ENCODE results near the gene RAI1.

The RAI1 gene

DNA sequence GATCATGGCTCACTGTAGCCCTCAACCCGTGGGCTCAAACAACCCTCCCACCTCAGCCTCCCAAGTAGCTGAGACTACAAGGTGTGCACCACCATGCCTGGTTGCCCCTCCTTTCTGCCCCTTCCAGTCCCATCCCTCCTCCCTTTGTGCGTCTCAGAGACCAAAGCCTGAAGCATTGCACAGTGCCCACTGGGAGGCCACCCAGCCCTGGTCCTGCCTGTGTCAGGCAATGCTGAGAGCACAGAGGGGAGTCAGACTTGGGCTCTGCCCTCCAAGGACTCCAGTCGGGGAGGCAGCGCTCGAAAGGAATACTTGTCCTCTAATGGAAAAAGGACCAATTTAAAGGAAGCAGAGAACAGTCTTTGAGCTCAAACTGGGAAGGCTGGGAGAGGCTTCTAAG is 20.4 kb downstream of the RAI1 start:
- Histone ChIP-seq H3K27ac (ENCODE audit: low read depth, low read length, severe bottlenecking) (no peak overlapping the region), H3K9me3 (ENCODE audit: control insufficient read depth, low read length) (no peaks in the 10 kb centered on the region), H3K4me3 (ENCODE audit: extremely low read depth, insufficient read depth, low read length, poor library complexity, severe bottlenecking) (no peak overlapping the region), H3K4me1 (ENCODE audit: control insufficient read depth, insufficient read depth, low read length, poor library complexity, severe bottlenecking) (peaks cover 37% of the 10 kb centered on the region), H3K36me3 (ENCODE audit: control insufficient read depth, insufficient read depth, low read length) (peaks cover 21% of the 10 kb centered on the region)
- WGBS, 2 experiments (ENCODE audit: insufficient coverage in 2 of 2): 48 to 56% methylated on average over 5 of the region's 5 CpGs

DNA sequence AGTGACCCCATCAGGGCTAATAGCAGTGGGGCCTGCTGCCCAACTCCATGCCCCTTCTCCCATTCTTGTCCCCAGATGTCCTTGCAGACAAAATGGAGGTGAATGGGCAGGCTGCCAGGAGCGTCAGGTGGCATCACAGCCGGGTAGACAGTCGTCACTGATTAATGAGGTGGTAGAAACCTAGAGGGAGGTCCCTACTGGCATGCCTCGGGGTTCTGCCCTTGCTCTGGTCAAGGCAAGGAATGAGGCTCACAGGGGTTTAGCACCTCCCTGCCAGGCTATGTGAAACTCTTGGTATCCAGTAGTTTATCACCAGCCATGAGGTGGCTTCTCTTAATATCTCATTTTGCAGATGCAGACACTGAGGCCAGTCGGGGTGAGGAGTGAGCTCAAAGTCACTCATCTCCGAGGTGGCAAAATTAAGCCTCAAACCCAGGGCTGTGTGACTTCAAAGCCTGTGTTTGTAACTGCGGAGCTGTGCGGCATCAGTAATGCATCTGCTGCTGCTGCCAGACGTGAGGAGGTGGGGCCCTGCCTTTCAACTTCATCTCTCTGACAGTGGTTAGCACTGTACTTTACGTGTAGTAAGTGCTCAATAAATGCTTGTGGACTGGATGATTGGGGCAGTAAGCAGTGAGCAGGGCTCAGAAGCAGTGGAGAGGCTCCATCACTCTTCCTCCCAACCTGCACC is 21.3 kb downstream of the RAI1 start:
- Histone ChIP-seq H3K4me1 (ENCODE audit: control insufficient read depth, insufficient read depth, low read length, poor library complexity, severe bottlenecking) (peaks cover 33% of the 10 kb centered on the region), H3K4me3 (ENCODE audit: extremely low read depth, insufficient read depth, low read length, poor library complexity, severe bottlenecking) (no peak overlapping the region), H3K9me3 (ENCODE audit: control insufficient read depth, low read length) (no peaks in the 10 kb centered on the region), H3K27ac (ENCODE audit: low read depth, low read length, severe bottlenecking) (no peak overlapping the region), H3K36me3 (ENCODE audit: control insufficient read depth, insufficient read depth, low read length) (peaks cover 21% of the 10 kb centered on the region)
- 70 to 77% methylated on average over 8 to 9 of the region's 10 CpGs for WGBS, 2 experiments (ENCODE audit: insufficient coverage in 2 of 2)

DNA sequence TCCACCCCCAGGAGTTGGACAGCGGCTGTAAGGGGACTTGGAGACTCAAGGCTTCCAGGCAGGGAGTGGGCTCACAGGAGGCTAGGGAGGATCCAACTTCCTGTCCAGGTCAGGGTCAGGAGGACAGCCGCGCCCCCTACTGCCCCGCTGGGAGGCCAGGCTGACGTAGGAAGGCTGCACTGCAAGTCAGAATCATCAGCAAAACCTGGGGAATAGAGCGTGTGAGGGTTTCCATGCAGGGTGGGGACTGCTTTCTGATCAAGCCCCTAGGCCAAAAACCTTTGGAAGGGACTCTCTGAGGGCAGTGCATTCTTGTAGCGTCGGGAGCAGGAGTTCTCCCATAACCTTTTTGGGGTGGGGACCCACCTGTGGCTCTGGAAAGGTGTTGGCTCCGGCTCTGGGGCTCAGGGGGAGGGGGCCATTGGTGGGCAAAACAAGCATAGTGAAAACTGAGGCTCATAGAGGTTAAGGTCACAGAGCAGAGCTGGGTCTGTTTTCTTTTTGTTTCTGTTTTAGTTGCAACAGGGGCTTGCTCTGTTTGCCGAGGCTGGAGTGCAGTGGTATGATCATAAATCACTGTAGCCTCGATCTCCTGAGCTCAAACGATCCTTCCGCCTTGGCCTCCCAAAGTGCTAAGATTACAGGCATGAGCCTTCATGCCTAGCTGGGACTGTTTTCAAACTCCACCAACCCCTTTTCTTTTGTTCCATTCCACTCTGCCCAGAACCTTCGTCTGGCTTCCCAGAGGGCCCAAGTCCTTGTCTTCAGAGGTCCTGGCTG is 22.1 kb downstream of the RAI1 start:
- 46 to 59% methylated on average over 11 to 13 of the region's 14 CpGs for WGBS, 2 experiments (ENCODE audit: insufficient coverage in 2 of 2)
- H3K27ac ChIP-seq (ENCODE audit: low read depth, low read length, severe bottlenecking): no peak overlapping the region
- H3K4me3 ChIP-seq (ENCODE audit: extremely low read depth, insufficient read depth, low read length, poor library complexity, severe bottlenecking): no peak overlapping the region
- peaks cover 24% of the 10 kb centered on the region for H3K36me3 ChIP-seq (ENCODE audit: control insufficient read depth, insufficient read depth, low read length)
- H3K4me1 ChIP-seq (ENCODE audit: control insufficient read depth, insufficient read depth, low read length, poor library complexity, severe bottlenecking): peaks cover 30% of the 10 kb centered on the region
- H3K9me3 ChIP-seq (ENCODE audit: control insufficient read depth, low read length): no peaks in the 10 kb centered on the region

DNA sequence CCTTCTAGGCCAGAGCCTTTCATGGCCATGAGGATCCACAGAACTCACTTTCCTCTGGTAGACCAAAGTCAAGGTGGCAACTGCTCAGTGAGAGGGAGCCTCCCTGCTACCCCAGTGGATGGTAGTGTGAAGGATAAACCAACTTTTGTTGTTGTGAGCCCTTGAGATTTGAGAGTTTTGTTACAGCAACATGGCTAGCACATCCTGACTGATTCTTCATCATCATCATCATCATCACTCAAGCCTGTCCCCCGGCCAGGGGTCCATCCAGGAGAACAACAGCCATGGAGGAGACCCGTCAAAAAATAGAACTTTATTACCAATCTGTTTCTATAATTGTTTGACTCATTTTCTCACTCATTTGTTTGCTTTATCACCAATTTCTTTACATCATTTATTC is 23.7 kb downstream of the RAI1 start:
- peaks cover 19% of the 10 kb centered on the region for H3K36me3 ChIP-seq (ENCODE audit: control insufficient read depth, insufficient read depth, low read length)
- peaks cover 27% of the 10 kb centered on the region for H3K4me1 ChIP-seq (ENCODE audit: control insufficient read depth, insufficient read depth, low read length, poor library complexity, severe bottlenecking)
- no peak overlapping the region for H3K4me3 ChIP-seq (ENCODE audit: extremely low read depth, insufficient read depth, low read length, poor library complexity, severe bottlenecking)
- no peaks in the 10 kb centered on the region for H3K9me3 ChIP-seq (ENCODE audit: control insufficient read depth, low read length)
- no peak overlapping the region for H3K27ac ChIP-seq (ENCODE audit: low read depth, low read length, severe bottlenecking)
- WGBS, 2 experiments (ENCODE audit: insufficient coverage in 2 of 2): 86 to 100% methylated on average over 2 of the region's 2 CpGs

- no peak overlapping the region for H3K4me3 ChIP-seq (ENCODE audit: extremely low read depth, insufficient read depth, low read length, poor library complexity, severe bottlenecking)
- 78 to 85% methylated on average over 11 of the region's 12 CpGs for WGBS, 2 experiments (ENCODE audit: insufficient coverage in 2 of 2)
- H3K9me3 ChIP-seq (ENCODE audit: control insufficient read depth, low read length): no peaks in the 10 kb centered on the region
- peaks cover 28% of the 10 kb centered on the region for H3K4me1 ChIP-seq (ENCODE audit: control insufficient read depth, insufficient read depth, low read length, poor library complexity, severe bottlenecking)
- no peak overlapping the region for H3K27ac ChIP-seq (ENCODE audit: low read depth, low read length, severe bottlenecking)
- peaks cover 18% of the 10 kb centered on the region for H3K36me3 ChIP-seq (ENCODE audit: control insufficient read depth, insufficient read depth, low read length)
Observed at GRCh38 chr17:17706140-17707060, 25.1 kb downstream of the RAI1 start.

DNA sequence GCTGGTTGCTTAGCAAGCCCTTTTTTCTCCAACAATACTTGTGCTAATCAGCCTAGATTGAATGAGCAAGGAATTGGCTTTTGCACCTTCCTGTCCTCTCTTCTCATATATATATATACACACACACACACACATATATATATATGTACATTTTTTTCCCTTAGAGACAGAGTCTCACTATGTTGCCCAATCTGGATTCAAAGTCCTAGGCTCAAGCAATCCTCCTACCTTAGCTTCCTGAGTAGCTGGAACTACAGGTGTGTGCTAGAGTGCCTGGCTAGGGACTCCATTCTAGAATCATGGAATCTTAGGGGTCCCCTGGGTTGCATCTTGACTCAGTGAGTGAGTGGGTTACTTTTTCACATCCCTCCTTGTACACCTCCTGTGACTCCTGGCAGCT is 27.0 kb downstream of the RAI1 start:
- Histone ChIP-seq H3K4me3 (ENCODE audit: extremely low read depth, insufficient read depth, low read length, poor library complexity, severe bottlenecking) (no peak overlapping the region), H3K9me3 (ENCODE audit: control insufficient read depth, low read length) (no peaks in the 10 kb centered on the region), H3K27ac (ENCODE audit: low read depth, low read length, severe bottlenecking) (no peak overlapping the region), H3K36me3 (ENCODE audit: control insufficient read depth, insufficient read depth, low read length) (peaks cover 18% of the 10 kb centered on the region), H3K4me1 (ENCODE audit: control insufficient read depth, insufficient read depth, low read length, poor library complexity, severe bottlenecking) (peaks cover 41% of the 10 kb centered on the region)

GRCh38 chr17:17708816-17709215 is 27.6 kb downstream of the RAI1 start:
- 88 to 98% methylated on average over 8 to 9 of the region's 9 CpGs for WGBS, 2 experiments (ENCODE audit: insufficient coverage in 2 of 2)
- H3K4me3 ChIP-seq (ENCODE audit: extremely low read depth, insufficient read depth, low read length, poor library complexity, severe bottlenecking): no peak overlapping the region
- H3K36me3 ChIP-seq (ENCODE audit: control insufficient read depth, insufficient read depth, low read length): peaks cover 18% of the 10 kb centered on the region
- no peaks in the 10 kb centered on the region for H3K9me3 ChIP-seq (ENCODE audit: control insufficient read depth, low read length)
- no peak overlapping the region for H3K27ac ChIP-seq (ENCODE audit: low read depth, low read length, severe bottlenecking)
- H3K4me1 ChIP-seq (ENCODE audit: control insufficient read depth, insufficient read depth, low read length, poor library complexity, severe bottlenecking): peaks cover 46% of the 10 kb centered on the region

- whole genome bisulfite sequencing, 2 experiments (ENCODE audit: insufficient coverage in 2 of 2): 93 to 96% methylated on average over 14 to 15 of the region's 15 CpGs
- no peak overlapping the region for H3K4me3 ChIP-seq (ENCODE audit: extremely low read depth, insufficient read depth, low read length, poor library complexity, severe bottlenecking)
Observed at GRCh38 chr17:17709815-17710321, 28.6 kb downstream of the RAI1 start.

DNA sequence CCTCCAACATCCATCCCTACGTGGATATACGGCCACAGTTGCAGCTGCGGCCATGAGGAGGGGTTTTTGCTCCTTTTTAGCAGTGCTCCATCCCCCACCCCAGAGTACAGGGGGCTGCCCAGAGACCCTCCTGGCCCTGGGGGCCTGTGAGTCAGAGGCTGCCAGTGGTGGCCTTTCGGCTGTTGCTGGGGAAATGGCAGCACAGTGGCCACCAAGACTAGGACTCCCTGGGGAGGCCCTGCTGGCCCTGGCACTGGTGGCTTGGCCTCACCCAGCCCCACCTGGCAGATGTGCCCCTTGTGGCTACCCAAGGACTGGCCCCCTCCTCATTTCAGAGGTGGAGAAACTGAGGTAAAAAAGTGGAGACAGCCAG is 29.1 kb downstream of the RAI1 start:
- Histone ChIP-seq H3K27ac (ENCODE audit: low read depth, low read length, severe bottlenecking) (peak overlapping the region; percentile 65), H3K4me1 (ENCODE audit: control insufficient read depth, insufficient read depth, low read length, poor library complexity, severe bottlenecking) (peaks cover 54% of the 10 kb centered on the region), H3K9me3 (ENCODE audit: control insufficient read depth, low read length) (no peaks in the 10 kb centered on the region), H3K36me3 (ENCODE audit: control insufficient read depth, insufficient read depth, low read length) (peaks cover 5% of the 10 kb centered on the region), H3K4me3 (ENCODE audit: extremely low read depth, insufficient read depth, low read length, poor library complexity, severe bottlenecking) (no peak overlapping the region)
- 57 to 64% methylated on average over 1 of the region's 4 CpGs for WGBS, 2 experiments (ENCODE audit: insufficient coverage in 2 of 2)

More at GRCh38 chr17:17709815-17710321, 28.6 kb downstream of the RAI1 start:
- Histone ChIP-seq H3K9me3 (ENCODE audit: control insufficient read depth, low read length) (no peaks in the 10 kb centered on the region), H3K4me1 (ENCODE audit: control insufficient read depth, insufficient read depth, low read length, poor library complexity, severe bottlenecking) (peaks cover 54% of the 10 kb centered on the region), H3K27ac (ENCODE audit: low read depth, low read length, severe bottlenecking) (peak overlapping the region; percentile 65), H3K36me3 (ENCODE audit: control insufficient read depth, insufficient read depth, low read length) (peaks cover 9% of the 10 kb centered on the region)

GRCh38 chr17:17710728-17711541 is 29.7 kb downstream of the RAI1 start:
- Histone ChIP-seq H3K36me3 (ENCODE audit: control insufficient read depth, insufficient read depth, low read length) (peaks cover 3% of the 10 kb centered on the region), H3K9me3 (ENCODE audit: control insufficient read depth, low read length) (no peaks in the 10 kb centered on the region), H3K4me1 (ENCODE audit: control insufficient read depth, insufficient read depth, low read length, poor library complexity, severe bottlenecking) (peaks cover 54% of the 10 kb centered on the region), H3K4me3 (ENCODE audit: extremely low read depth, insufficient read depth, low read length, poor library complexity, severe bottlenecking) (no peak overlapping the region), H3K27ac (ENCODE audit: low read depth, low read length, severe bottlenecking) (peak overlapping the region; percentile 65)
- 24 to 25% methylated on average over 11 to 12 of the region's 16 CpGs for WGBS, 2 experiments (ENCODE audit: insufficient coverage in 2 of 2)
